C4-2B (cell line): Measurements from ENCODE around the gene C4BPA.

ENCODE experiments used
- CTCF ChIP-seq: fragments of 450-650 bp; conservative IDR thresholded peaks from 2 replicates; pipeline ENCODE4 v1.5.1; 2017; ENCODE audit warnings: mild to moderate bottlenecking
- ZFX ChIP-seq: fragments of 450-650 bp; IDR thresholded peaks from 2 replicates; pipeline ENCODE4 v1.6.1; 2017

- no peak for TF ChIP-seq CTCF
- TF ChIP-seq ZFX: no peak
Observed at GRCh38 chr1:207129053-207129452, 25.0 kb downstream of the C4BPA start.
